ENCODE measurements around the gene PCDHGC3. TPM values are rescaled to one million over a fixed set of nuclear protein-coding genes. Genes with fewer than 3 reads are reported as not detected.

The PCDHGC3 gene
- total RNA-seq, 4 donors from 2014 or later = 6.0 to 17.0 (median 13.6) TPM

Other genes starting within 250 kb of the PCDHGC3 start
- 1 to 10 TPM in 3 of 4 donors, under 1 TPM in 1; 0.75 to 5.6 (median 1.1) TPM for gene PCDHB15, start 230.6 kb upstream of the PCDHGC3 start, total RNA-seq
- 1 to 10 TPM in 2 of 4 donors, not detected in 2; 1.4 to 1.8 TPM for gene SLC25A2, start 171.9 kb upstream of the PCDHGC3 start, total RNA-seq
- gene TAF7, start 155.2 kb upstream of the PCDHGC3 start, total RNA-seq = 10 to 100 TPM; 41.9 to 62.5 (median 50.3) TPM
- under 1 TPM in 2 of 4 donors, not detected in 2; 0.55 to 0.64 TPM for gene PCDHGA1, start 145.5 kb upstream of the PCDHGC3 start, total RNA-seq
- 1 to 10 TPM in 3 of 4 donors, under 1 TPM in 1; 0.68 to 1.9 (median 1.6) TPM for gene PCDHGA2, start 137.2 kb upstream of the PCDHGC3 start, total RNA-seq
- gene PCDHGA3, start 132.1 kb upstream of the PCDHGC3 start, total RNA-seq = 1 to 10 TPM in 2 of 4 donors, under 1 TPM in 2; 0.55 to 4.9 (median 1.1) TPM
- 10 to 100 TPM in 1 of 4 donors, 1 to 10 TPM in 2, under 1 TPM in 1; 0.96 to 10.5 (median 3.4) TPM for gene PCDHGB1, start 125.9 kb upstream of the PCDHGC3 start, total RNA-seq
- 10 to 100 TPM in 1 of 4 donors, 1 to 10 TPM in 2, not detected in 1; 1.4 to 18.0 (median 1.6) TPM for gene PCDHGA4, start 120.9 kb upstream of the PCDHGC3 start, total RNA-seq
- 10 to 100 TPM in 1 of 4 donors, 1 to 10 TPM in 3; 2.1 to 12.7 (median 3.2) TPM for gene PCDHGB2, start 116.0 kb upstream of the PCDHGC3 start, total RNA-seq
- gene PCDHGA5, start 111.8 kb upstream of the PCDHGC3 start, total RNA-seq = 1 to 10 TPM in 3 of 4 donors, not detected in 1; 2.5 to 4.1 (median 3.4) TPM
- 1 to 10 TPM; 1.4 to 3.8 (median 2.6) TPM for gene PCDHGB3, start 105.7 kb upstream of the PCDHGC3 start, total RNA-seq
- gene PCDHGA6, start 102.1 kb upstream of the PCDHGC3 start, total RNA-seq = 1 to 10 TPM; 2.4 to 7.5 (median 3.7) TPM
- gene PCDHGA7, start 93.2 kb upstream of the PCDHGC3 start, total RNA-seq = 1 to 10 TPM; 2.0 to 8.6 (median 3.2) TPM
- 1 to 10 TPM in 2 of 4 donors, under 1 TPM in 2; 0.40 to 4.4 (median 2.4) TPM for gene PCDHGB4, start 88.3 kb upstream of the PCDHGC3 start, total RNA-seq
- gene PCDHGA8, start 83.3 kb upstream of the PCDHGC3 start, total RNA-seq = 10 to 100 TPM in 1 of 4 donors, 1 to 10 TPM in 3; 1.5 to 11.5 (median 2.5) TPM
- gene PCDHGB5, start 78.0 kb upstream of the PCDHGC3 start, total RNA-seq = 10 to 100 TPM in 2 of 4 donors, 1 to 10 TPM in 2; 5.3 to 23.3 (median 9.2) TPM
- gene PCDHGA9, start 73.2 kb upstream of the PCDHGC3 start, total RNA-seq = 1 to 10 TPM; 1.2 to 4.6 (median 3.4) TPM
- 1 to 10 TPM; 1.9 to 5.9 (median 4.7) TPM for gene PCDHGB6, start 67.9 kb upstream of the PCDHGC3 start, total RNA-seq
- gene PCDHGA10, start 63.0 kb upstream of the PCDHGC3 start, total RNA-seq = 1 to 10 TPM; 4.0 to 6.5 (median 6.1) TPM
- 10 to 100 TPM in 1 of 4 donors, 1 to 10 TPM in 3; 7.0 to 10.1 (median 9.1) TPM for gene PCDHGB7, start 58.3 kb upstream of the PCDHGC3 start, total RNA-seq
- 1 to 10 TPM; 2.6 to 5.8 (median 4.4) TPM for gene PCDHGA11, start 54.9 kb upstream of the PCDHGC3 start, total RNA-seq
- gene PCDHGA12, start 45.5 kb upstream of the PCDHGC3 start, total RNA-seq = 10 to 100 TPM in 1 of 4 donors, 1 to 10 TPM in 3; 1.6 to 14.2 (median 4.8) TPM
- 10 to 100 TPM in 1 of 4 donors, 1 to 10 TPM in 3; 1.8 to 26.5 (median 2.7) TPM for gene PCDHGC4, start 9.1 kb downstream of the PCDHGC3 start, total RNA-seq
- 1 to 10 TPM in 2 of 4 donors, under 1 TPM in 2; 0.20 to 2.5 (median 1.0) TPM for gene PCDHGC5, start 13.1 kb downstream of the PCDHGC3 start, total RNA-seq
- 100 to 1,000 TPM in 1 of 4 donors, 10 to 100 TPM in 3; 55.4 to 150 (median 91.4) TPM for gene DIAPH1, start 143.0 kb downstream of the PCDHGC3 start, total RNA-seq
- 10 to 100 TPM; 12.7 to 45.1 (median 40.2) TPM for gene HDAC3, start 160.9 kb downstream of the PCDHGC3 start, total RNA-seq
- gene RELL2, start 161.0 kb downstream of the PCDHGC3 start, total RNA-seq = 10 to 100 TPM in 1 of 4 donors, 1 to 10 TPM in 3; 4.4 to 19.1 (median 7.5) TPM
- 10 to 100 TPM; 26.1 to 69.9 (median 43.1) TPM for gene FCHSD1, start 175.5 kb downstream of the PCDHGC3 start, total RNA-seq
- 1 to 10 TPM; 1.1 to 4.0 (median 3.3) TPM for gene ARAP3, start 206.3 kb downstream of the PCDHGC3 start, total RNA-seq

Data from transverse colon (tissue), 4 donors.